GM21360 (cell line): ENCODE measurements around the gene ITGB1BP1.

ENCODE experiments used
- ATAC-seq: cut with Tn5 transposase; IDR thresholded peaks from one replicate; pipeline ENCODE4 v1.9.1; 2021; ENCODE audit warnings: mild to moderate bottlenecking, moderate library complexity; ENCODE audit not compliant: unreplicated experiment

ITGB1BP1 gene

DNA sequence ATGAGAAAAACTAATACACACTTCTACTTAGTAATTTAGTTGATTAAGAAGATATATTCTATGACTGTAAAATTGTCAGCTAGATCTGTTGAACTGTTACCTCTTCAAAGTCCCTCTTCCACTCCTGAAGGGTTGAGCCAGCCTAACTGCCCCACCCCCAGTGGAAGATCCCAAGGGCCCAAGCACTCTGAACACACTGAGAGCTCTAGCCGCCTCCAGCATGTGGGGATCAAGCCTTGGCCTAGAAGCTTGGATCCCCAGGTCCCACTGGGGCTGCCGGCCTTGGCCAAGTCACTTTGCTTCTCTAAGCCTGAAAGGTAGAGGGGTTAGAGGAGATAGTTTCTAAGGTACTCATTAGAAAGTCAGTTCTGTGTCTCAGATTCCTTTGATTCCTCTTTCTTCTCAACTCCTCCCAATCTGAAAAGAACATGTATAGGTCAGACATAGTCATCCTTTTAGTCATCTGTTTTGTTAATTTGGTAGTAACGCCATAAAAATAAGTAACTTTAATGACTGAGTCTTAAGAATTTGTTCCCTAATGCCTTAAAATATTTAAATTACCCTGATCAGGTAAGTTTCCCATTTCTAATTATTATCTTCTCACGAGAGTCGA, 5.7 kb upstream of the ITGB1BP1 start:
- ATAC-seq: no peak

DNA sequence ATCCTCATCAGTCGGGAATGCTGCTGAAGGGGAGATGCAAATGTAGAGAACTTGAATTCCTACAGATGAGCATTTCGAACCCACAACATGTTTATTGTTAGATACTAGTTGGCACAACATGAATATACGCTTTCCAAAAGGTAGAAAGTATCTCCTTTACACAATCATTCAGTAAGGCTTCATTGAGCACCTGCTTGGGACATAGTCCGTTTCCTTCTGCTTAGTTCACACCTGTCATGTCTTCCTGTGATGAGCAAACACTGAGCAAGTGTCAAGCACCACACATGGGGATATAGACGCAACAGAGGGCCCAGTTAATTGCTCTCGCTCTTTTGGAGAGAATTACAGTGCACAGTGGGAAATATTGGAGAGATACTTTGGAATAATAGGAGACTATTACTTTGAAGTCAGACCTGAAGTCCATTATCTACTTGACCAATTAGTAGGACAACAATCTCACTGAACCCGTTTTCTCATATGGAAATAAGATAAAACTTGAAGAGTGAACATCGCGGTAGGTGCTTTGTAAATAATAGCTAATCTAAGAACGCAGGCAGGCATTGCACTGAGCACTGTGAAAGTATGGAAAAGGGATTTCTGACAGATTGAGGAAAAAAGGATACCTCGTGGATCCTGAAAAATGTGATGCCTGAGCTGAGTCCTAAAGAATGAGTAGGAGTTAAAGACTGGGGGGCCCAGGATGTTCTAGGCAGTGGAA, 1.3 kb upstream of the ITGB1BP1 start:
- ATAC-seq: no peak

DNA sequence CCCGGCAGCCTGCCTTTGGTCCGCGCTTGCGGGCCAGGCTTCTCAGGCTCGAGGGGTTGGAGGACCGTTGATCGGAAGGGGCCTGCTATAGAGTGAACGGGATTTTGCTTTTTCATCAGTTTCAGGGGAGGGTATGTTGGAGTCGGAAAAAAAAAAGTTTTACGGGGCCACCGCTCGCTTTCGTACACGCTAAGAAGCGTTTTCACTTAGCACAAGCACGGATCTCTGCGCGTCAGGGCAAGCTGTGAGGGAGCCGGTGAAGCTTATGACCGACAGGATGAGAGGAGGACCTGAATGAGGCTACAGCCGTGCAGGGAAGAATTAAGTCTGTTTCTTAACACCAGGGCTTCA, 569 bp upstream of the ITGB1BP1 start:
- ATAC-seq: peak; percentile 1

DNA sequence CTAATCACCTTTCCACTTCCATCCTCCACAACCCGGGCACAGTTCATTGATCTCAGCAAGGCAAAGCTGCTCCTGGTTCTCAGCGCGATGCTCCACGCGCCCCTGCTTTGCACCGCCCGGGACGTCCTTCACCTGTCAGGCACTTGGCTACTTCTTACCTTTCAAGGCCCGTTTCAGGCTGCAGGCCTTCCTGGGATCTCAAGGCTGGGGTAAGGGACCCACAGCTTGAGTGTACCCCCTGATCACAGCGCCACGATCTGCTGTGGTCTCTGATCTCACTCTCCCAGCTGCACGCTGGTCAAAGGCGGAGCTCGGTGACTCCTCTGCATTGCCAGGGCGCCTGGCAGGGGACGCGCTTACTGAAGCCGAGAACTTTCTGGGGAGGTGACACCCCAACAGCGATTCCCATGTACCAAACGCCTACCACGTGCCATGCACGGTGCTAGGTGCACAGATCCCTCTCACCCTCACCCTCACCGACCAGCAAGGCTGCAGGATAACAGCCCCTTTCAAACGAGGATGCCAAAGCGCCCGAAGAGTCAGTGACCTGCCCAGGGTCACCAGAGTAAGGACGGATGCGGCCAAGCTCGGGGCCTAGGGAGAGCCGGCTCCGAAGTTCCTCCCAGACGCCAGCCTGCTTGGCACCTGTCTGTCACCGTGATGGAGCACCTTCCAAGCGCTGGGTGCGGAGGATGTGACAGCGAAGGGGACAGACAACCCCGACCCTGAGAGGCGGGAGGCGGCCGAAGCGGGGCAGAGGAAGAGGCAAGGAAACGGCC, 818 bp downstream of the ITGB1BP1 start:
- ATAC-seq: peak; percentile 12

DNA sequence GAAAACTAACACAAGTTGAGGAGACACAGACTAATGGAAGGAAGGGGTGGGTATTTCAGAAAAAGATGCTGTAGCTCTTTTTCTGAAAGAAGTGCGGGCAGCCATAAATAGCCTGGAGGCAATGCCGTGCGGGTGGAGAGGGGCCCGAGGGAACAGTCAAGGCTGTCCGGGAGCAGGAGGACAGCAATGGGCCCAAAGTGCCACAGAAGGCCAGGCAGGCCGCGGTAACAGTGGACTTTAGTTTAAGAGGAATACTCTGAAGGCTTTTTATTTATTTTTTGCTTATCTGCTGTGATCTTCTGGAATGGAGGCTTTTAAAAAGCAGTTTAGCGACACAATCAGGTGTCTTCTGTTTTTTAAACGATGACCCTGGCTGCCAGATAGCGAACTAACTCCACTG, 2.8 kb downstream of the ITGB1BP1 start:
- no peak for ATAC-seq

DNA sequence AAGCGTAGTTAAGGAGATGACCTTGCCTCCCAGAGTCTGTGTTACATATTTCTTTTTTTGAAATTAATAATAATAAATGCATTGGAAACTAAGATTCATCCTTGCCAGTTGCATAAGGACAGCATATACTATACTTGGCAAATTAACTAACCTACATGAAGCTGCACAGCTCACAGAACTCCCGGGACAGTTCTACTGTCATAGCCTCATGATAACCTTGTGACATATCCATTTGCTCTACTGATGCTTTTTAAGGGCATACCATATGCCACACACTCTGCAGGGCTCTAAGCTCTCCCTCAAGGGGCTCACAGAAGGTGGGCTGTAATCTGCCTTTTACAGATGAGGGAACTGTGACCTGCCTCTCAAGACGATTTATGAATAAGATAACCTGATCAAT, 3.8 kb downstream of the ITGB1BP1 start:
- no peak for ATAC-seq

DNA sequence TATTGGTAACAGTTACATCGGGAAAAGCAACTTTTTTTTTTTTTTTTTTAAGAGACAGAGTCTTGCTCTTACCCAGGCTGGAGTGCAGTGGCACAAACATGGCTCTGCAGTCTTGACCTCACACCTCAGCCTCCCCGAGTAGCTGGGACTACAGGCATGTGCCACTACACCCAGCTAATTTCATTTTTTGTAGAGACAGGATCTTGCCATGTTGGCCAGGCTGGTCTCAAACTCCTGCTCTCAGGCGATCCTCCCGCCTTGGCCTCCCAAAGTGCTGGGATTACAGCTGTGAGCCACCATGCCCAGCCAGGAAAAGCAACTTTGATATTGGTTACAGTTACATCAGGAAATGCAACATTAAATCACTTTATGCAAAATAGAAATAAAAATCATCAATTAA, 4.6 kb downstream of the ITGB1BP1 start:
- no peak for ATAC-seq

DNA sequence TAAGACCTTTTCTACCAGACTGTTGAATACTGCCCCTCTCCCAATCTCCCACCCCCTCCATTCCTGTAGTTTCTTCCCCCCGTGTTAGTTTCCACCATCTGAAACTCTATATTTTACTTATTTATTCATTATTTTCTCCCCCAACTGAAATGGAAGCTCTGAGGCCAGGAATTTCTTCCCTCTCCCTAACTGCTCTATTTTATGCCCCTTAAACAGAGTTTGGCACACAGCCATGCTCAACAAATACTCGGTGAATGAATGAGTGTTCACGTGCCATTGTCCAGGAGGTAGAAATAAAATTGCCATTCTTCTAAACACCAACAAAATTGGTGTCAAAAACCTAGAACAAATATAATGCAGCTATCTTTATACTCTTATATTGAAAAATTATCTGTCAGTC, 5.6 kb downstream of the ITGB1BP1 start:
- no peak for ATAC-seq

DNA sequence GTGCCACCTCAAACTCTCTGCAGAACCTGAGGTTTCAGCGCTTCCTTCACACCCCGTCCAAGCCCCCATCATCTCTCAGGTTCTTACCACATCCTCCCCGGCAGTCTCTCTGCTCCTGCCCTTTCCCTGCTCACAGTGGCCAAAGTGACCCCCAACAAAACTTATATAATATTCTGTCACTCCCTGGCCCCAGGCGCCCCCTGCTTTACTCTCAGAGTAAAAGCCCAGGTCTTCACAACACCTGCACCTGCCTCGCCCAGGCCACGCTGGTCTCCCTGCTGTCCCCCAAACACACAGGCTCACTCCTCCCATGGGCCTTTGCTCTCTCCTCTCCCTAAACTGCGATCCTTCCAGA, 6.4 kb downstream of the ITGB1BP1 start:
- no peak for ATAC-seq

DNA sequence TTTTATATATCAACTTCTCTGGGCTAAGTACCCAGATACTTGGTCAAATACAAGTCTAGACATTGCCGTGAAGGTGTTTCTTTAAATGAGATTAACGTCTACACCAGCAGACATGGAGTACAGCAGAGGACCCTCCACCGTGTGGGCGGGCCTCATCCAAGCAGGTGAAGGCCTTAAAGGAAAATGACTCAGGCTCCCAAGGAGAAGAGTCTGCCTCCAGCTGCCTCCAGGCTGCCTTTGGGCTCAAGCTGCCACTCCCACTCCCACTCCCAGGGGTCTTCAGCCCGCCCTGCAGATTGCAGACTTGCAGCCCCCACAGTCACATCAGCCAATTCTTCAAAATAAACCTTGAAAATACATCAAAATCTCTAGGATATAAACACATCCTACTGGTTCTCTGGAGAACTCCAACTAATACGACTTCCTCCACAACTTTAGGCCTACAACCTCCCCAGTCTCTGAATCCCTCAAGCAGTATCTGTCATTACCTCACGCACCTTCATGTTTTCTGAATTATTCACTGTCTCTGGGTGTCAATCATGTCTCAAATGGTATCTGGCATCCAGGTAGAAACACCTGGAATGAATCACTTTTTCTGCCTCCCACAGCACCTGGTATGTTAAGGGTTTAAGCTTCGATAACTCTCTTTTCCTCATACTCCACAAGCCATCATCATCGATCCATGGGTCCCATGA, 6.9 kb downstream of the ITGB1BP1 start:
- no peak for ATAC-seq

DNA sequence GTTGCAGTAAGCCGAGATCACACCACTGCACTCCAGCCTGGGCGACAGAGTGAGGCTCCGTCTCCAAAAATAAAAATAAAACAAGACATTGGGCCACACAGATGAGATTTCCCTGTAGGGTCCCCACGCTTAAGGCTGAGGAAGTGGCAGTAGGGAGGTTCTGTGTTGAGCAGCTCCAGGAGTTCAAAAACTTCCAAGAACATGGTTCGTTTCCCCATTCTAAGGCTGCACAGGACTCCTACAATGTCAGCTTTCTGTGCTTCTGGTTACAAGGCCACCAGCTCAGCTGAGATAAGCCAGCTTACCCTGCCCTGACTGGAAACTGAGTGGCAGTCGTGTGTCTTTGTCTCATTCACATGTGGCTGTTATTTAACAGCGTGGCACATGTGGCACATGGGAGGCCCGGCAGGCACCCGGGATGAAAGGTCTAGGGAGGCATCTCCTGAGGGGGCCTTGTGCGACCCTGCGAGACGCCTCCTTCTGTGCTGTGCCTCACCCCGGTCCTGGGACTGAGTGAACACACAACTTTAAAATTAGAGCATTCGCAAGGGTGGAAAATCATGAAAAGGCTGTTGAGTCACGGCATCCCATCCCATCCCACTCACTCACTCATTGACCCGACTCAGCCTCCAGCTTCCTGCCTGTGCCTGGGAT, 7.7 kb downstream of the ITGB1BP1 start:
- no peak for ATAC-seq

DNA sequence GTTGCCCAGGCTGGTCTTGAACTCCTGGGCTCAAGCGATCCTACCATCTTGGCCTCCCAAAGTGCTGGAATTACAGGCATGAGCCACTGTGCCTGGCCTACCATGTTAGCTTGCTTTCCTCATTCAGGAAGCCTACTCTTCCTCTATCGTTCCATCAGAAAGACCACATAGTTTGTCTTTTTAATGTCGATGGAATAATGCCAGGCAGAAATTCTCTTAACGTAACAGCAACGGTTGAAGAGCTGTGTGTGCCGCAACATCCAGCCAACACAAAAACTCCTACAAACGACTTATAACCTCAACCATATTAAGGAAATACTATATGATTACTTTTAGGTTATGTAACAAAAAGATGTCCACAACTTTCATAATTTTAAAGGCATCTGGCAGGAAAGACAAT, 10.5 kb downstream of the ITGB1BP1 start:
- no peak for ATAC-seq

DNA sequence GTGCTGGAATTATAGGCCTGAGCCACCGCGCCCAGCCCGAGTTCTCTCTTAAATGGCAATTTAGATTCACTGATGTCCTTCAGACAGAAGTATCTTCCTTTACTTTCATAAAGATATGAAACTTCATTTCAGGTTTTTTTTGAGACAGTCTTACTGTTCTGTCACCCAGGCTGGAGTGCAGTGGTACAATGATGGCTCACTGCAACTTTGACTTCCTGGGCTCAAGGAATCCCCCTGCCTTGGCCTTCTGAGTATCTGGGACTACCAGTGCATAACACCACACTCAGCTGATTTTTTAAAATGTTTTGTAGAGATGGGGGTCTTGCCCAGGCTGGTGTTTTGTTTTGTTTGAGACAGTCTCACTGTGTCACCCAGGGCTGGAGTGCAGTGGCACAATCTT, 13.2 kb downstream of the ITGB1BP1 start:
- ATAC-seq: no peak

DNA sequence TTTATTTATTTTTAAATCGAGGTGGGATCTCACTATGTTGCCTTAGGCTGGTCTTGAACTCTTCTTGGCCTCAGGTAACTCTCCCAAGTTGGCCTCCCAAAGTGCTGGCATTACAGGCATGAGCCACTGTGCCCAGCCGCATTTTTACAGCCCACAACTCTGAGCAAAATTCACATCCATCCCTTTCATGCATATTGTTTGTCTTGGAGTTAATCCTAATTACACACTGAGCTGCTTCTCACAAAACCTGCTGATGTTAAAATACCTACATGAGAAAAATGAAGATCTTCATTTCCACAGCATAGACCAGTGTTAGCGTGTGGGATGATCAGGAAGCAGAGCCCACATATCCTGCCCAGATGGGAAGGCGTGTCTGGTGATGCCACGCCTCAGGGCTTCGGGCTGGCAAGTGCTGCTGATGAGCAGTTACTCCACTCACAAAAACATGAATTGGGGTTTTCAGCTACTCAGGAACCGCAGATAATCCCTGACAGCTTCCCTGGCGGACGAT, 14.6 kb downstream of the ITGB1BP1 start:
- ATAC-seq: no peak

DNA sequence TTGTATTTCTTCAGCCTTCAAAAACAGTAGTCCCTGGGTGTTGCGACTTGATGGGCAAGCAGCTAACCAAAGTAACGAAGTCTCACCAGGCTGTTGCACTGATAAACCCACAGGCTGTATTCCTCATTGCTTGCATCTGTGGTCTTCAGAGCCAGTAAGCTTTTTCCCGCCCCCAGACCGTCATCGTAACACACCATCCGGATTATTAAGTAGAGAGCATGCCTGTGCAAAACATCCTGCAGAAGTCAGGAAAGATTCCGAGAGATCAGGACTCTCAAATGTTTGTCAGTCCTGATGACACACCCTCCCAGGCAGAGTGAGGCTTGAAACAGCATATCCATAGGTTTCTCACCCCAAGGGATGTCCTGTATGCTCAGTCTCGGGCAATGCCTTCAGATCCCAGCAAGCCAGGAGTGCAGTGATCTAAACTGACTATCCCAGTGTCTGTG, 15.9 kb downstream of the ITGB1BP1 start:
- ATAC-seq: no peak

DNA sequence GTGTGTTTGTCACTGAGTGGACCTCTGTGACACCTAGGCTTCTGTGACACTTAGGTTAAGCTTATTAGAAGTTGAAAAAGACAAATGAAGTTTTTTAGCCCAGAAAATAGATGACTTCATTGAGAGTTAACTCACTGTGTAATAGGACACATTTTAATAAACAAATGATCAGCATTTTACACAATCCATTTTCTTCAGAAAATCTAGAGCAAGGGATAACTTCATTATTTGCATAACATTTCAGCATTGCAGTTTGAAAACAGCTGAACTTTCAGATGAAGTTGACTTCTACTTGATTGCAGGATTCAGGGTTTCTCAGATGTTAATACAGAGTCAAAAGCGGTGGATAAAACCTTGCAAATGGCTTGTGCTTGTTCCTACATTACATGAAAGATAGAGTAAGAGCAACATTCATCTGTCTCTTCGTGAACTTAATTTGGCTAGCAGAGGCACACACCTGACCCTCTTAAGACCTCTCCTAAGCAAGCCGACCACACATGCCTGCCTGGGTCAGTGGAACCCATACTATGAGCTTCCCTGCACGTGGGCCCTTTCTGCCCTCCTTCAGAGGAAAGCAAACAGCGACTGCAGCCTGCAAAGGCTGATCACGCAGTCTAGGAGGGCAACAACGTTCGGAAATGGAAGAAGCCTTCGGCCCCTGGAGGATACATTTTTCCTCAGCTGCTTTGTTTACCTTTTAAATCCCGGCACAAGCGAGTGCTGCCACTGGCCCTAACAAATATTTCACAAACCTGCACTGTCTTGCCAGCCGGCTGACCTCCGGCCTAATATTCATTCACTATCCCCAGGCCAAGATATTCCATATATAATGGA, 16.6 kb downstream of the ITGB1BP1 start:
- no peak for ATAC-seq

DNA sequence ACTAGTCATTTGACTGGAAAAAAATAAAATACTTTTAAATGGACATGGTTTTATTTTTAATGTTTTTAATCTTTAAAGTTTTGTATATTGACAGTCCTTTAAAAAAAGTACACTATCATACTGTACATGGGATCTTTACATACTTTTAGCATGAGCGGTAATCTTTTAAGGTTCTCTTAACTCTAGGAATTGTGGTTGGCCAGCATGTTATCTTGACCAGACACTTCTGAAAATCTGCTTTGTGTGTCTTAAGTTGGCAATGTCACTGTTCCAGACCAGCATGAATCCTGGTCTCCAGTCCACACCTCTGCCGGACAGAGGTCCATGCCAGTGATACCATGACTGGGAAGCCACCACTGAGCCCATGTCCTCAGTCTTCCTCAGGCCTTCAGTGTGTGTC, 17.7 kb downstream of the ITGB1BP1 start:
- ATAC-seq: no peak

DNA sequence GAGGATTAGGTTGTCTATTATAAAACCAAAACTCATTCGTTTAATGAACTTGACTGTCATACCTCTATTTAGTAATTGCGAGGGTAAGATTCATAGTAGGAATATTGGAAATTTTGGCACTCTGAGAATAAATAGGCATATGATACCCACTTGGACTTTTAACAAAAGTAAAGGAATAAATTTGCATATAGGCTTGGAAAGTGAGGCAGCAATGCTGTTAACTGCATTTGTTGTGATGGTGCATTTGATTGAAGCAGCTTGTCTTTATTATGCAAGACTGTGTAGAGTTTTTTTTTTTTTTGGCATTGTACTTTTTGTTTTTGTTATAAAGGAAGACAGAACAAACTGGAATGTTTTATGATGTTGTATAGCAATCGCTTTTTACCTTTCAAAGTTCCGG, 18.9 kb downstream of the ITGB1BP1 start:
- no peak for ATAC-seq

DNA sequence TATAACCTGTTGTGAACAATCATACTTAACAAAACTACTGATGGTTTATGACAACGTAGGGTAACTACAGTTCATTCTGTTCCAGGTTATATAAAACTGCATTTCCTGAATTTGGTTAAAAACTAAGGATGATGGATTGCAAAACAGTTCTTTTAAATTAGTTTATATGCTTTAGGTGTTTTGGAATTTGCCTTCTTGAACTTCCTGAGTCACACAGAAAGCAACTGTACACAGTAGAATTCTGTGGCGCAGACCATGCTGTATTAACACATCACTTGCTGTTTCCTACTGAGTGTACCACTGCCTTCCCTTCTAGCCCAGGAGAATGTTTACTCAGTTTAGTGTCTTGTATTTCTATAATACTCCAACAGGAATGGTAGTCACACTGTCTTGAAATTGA, 19.4 kb downstream of the ITGB1BP1 start:
- ATAC-seq: no peak
